ENCODE results near the gene ZNF710. TPM values are rescaled to one million over a fixed set of nuclear protein-coding genes. Genes with fewer than 3 reads are reported as not detected.

Gene ZNF710
- total and polyA plus RNA-seq, 2 of the 13 experiments (the other 11 are each of a cell fraction or from before 2014, with no cell fraction given) = 4.7 to 20.6 TPM

- TF ChIP-seq, protein P1, sequence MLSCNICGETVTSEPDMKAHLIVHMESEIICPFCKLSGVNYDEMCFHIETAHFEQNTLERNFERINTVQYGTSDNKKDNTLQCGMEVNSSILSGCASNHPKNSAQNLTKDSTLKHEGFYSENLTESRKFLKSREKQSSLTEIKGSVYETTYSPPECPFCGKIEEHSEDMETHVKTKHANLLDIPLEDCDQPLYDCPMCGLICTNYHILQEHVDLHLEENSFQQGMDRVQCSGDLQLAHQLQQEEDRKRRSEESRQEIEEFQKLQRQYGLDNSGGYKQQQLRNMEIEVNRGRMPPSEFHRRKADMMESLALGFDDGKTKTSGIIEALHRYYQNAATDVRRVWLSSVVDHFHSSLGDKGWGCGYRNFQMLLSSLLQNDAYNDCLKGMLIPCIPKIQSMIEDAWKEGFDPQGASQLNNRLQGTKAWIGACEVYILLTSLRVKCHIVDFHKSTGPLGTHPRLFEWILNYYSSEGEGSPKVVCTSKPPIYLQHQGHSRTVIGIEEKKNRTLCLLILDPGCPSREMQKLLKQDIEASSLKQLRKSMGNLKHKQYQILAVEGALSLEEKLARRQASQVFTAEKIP (CRISPR knock-in tag; IDR thresholded peaks at IDR 0.05; ENCODE audit: borderline replicate concordance) = no peak
- no peak for TF ChIP-seq ISX (CRISPR knock-in tag; conservative IDR thresholded peaks at IDR 0.05)
- peak; percentile 22; the same call in 1 of the 2 replicates for TF ChIP-seq ZNF101 (CRISPR knock-in tag; IDR thresholded peaks at IDR 0.05; ENCODE audit: borderline replicate concordance, low read depth)
- TF ChIP-seq ZNF883 (CRISPR knock-in tag; IDR thresholded peaks at IDR 0.05; ENCODE audit: not compliant biosample characterization) = no peak
- TF ChIP-seq, protein P2, sequence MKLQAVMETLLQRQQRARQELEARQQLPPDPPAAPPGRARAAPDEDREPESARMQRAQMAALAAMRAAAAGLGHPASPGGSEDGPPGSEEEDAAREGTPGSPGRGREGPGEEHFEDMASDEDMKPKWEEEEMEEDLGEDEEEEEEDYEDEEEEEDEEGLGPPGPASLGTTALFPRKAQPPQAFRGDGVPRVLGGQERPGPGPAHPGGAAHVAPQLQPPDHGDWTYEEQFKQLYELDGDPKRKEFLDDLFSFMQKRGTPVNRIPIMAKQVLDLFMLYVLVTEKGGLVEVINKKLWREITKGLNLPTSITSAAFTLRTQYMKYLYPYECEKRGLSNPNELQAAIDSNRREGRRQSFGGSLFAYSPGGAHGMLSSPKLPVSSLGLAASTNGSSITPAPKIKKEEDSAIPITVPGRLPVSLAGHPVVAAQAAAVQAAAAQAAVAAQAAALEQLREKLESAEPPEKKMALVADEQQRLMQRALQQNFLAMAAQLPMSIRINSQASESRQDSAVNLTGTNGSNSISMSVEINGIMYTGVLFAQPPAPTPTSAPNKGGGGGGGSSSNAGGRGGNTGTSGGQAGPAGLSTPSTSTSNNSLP (IDR thresholded peaks at IDR 0.05; ENCODE audit: low read depth, low read length) = no peak
- TF ChIP-seq KDM1A (CRISPR knock-in tag; IDR thresholded peaks at IDR 0.05) = no peak
- TF ChIP-seq, protein P3, sequence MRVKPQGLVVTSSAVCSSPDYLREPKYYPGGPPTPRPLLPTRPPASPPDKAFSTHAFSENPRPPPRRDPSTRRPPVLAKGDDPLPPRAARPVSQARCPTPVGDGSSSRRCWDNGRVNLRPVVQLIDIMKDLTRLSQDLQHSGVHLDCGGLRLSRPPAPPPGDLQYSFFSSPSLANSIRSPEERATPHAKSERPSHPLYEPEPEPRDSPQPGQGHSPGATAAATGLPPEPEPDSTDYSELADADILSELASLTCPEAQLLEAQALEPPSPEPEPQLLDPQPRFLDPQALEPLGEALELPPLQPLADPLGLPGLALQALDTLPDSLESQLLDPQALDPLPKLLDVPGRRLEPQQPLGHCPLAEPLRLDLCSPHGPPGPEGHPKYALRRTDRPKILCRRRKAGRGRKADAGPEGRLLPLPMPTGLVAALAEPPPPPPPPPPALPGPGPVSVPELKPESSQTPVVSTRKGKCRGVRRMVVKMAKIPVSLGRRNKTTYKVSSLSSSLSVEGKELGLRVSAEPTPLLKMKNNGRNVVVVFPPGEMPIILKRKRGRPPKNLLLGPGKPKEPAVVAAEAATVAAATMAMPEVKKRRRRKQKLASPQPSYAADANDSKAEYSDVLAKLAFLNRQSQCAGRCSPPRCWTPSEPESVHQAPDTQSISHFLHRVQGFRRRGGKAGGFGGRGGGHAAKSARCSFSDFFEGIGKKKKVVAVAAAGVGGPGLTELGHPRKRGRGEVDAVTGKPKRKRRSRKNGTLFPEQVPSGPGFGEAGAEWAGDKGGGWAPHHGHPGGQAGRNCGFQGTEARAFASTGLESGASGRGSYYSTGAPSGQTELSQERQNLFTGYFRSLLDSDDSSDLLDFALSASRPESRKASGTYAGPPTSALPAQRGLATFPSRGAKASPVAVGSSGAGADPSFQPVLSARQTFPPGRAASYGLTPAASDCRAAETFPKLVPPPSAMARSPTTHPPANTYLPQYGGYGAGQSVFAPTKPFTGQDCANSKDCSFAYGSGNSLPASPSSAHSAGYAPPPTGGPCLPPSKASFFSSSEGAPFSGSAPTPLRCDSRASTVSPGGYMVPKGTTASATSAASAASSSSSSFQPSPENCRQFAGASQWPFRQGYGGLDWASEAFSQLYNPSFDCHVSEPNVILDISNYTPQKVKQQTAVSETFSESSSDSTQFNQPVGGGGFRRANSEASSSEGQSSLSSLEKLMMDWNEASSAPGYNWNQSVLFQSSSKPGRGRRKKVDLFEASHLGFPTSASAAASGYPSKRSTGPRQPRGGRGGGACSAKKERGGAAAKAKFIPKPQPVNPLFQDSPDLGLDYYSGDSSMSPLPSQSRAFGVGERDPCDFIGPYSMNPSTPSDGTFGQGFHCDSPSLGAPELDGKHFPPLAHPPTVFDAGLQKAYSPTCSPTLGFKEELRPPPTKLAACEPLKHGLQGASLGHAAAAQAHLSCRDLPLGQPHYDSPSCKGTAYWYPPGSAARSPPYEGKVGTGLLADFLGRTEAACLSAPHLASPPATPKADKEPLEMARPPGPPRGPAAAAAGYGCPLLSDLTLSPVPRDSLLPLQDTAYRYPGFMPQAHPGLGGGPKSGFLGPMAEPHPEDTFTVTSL (CRISPR knock-in tag; IDR thresholded peaks at IDR 0.05; ENCODE audit: borderline replicate concordance) = no peak
- TF ChIP-seq, protein P4, sequence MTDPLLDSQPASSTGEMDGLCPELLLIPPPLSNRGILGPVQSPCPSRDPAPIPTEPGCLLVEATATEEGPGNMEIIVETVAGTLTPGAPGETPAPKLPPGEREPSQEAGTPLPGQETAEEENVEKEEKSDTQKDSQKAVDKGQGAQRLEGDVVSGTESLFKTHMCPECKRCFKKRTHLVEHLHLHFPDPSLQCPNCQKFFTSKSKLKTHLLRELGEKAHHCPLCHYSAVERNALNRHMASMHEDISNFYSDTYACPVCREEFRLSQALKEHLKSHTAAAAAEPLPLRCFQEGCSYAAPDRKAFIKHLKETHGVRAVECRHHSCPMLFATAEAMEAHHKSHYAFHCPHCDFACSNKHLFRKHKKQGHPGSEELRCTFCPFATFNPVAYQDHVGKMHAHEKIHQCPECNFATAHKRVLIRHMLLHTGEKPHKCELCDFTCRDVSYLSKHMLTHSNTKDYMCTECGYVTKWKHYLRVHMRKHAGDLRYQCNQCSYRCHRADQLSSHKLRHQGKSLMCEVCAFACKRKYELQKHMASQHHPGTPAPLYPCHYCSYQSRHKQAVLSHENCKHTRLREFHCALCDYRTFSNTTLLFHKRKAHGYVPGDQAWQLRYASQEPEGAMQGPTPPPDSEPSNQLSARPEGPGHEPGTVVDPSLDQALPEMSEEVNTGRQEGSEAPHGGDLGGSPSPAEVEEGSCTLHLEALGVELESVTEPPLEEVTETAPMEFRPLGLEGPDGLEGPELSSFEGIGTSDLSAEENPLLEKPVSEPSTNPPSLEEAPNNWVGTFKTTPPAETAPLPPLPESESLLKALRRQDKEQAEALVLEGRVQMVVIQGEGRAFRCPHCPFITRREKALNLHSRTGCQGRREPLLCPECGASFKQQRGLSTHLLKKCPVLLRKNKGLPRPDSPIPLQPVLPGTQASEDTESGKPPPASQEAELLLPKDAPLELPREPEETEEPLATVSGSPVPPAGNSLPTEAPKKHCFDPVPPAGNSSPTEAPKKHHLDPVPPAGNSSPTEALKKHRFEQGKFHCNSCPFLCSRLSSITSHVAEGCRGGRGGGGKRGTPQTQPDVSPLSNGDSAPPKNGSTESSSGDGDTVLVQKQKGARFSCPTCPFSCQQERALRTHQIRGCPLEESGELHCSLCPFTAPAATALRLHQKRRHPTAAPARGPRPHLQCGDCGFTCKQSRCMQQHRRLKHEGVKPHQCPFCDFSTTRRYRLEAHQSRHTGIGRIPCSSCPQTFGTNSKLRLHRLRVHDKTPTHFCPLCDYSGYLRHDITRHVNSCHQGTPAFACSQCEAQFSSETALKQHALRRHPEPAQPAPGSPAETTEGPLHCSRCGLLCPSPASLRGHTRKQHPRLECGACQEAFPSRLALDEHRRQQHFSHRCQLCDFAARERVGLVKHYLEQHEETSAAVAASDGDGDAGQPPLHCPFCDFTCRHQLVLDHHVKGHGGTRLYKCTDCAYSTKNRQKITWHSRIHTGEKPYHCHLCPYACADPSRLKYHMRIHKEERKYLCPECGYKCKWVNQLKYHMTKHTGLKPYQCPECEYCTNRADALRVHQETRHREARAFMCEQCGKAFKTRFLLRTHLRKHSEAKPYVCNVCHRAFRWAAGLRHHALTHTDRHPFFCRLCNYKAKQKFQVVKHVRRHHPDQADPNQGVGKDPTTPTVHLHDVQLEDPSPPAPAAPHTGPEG (CRISPR knock-in tag; IDR thresholded peaks at IDR 0.05) = no peak
- TF ChIP-seq, protein P5, sequence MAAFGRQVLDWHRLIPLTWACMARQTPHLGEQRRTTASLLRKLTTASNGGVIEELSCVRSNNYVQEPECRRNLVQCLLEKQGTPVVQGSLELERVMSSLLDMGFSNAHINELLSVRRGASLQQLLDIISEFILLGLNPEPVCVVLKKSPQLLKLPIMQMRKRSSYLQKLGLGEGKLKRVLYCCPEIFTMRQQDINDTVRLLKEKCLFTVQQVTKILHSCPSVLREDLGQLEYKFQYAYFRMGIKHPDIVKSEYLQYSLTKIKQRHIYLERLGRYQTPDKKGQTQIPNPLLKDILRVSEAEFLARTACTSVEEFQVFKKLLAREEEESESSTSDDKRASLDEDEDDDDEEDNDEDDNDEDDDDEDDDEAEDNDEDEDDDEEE (CRISPR knock-in tag; IDR thresholded peaks at IDR 0.05) = no peak
These were observed 100.2 kb downstream of the ZNF710 start (continued) for GRCh38 chr15:90101130-90101968.

All from HepG2 (cell line).